CD4-positive, alpha-beta T cell (primary cell): ENCODE data around the gene PDGFC. TPM values are rescaled to one million over a fixed set of nuclear protein-coding genes. Genes with fewer than 3 reads are reported as not detected.

ENCODE experiments used
- ATAC-seq: fragments of 200-7000 bp; cut with Tn5 transposase; one replicate; pipeline ENCODE4 v1.10.0; 2022; ENCODE audit warnings: mild to moderate bottlenecking; ENCODE audit not compliant: poor library complexity
- CTCF ChIA-PET: fragments of 350-600 bp; sonication (Branson Sonifier 250); formaldehyde crosslinking; loops from one replicate; lab custom pipeline; 2021; ENCODE audit warnings: antibody characterized with exemption, inconsistent platforms; lab: Charles Lee
- POLR2A ChIA-PET: fragments of 350-600 bp; sonication (Branson Sonifier 250); formaldehyde crosslinking; loops from one replicate; lab custom pipeline; 2021; ENCODE audit warnings: antibody characterized with exemption, inconsistent platforms; lab: Charles Lee
- DNase-seq, 14 experiments: peaks; one replicate each; pipeline ENCODE4 v3.0.0-alpha.2; 2013 to 2020; ENCODE audit warnings: mixed read lengths in 2 of 14
- H3K27ac ChIP-seq, 2 donors: one replicate each; pipeline versions ENCODE4 v1.5.1 to v1.7.0; 2013; ENCODE audit warnings: low read length in 2 of 2, low read depth in 1 of 2, mild to moderate bottlenecking in 1 of 2
- H3K27me3 ChIP-seq, 2 experiments: 1 replicate in 1 of 2; 2 replicates in 1 of 2; pipeline versions ENCODE4 v1.6.1 to v1.7.0; 2013; ENCODE audit warnings: low read length in 2 of 2, control low read depth in 1 of 2, mild to moderate bottlenecking in 1 of 2, moderate library complexity in 1 of 2; ENCODE audit not compliant: insufficient read depth in 2 of 2, control insufficient read depth in 1 of 2
- H3K36me3 ChIP-seq: one replicate; pipeline ENCODE4 v1.6.1; 2013; ENCODE audit warnings: low read length, control low read depth; ENCODE audit not compliant: insufficient read depth
- H3K4me1 ChIP-seq: one replicate; pipeline ENCODE4 v1.6.1; 2013; ENCODE audit warnings: low read length, control low read depth; ENCODE audit not compliant: insufficient read depth
- H3K4me3 ChIP-seq: one replicate; pipeline ENCODE4 v1.5.1; 2013; ENCODE audit warnings: mild to moderate bottlenecking, low read length, moderate library complexity
- H3K9me3 ChIP-seq, 2 experiments: 1 replicate in 1 of 2; 2 replicates in 1 of 2; pipeline versions ENCODE4 v1.6.1 to v1.7.0; 2013; ENCODE audit warnings: low read length in 2 of 2, mild to moderate bottlenecking in 2 of 2, control low read depth in 1 of 2, moderate library complexity in 1 of 2; ENCODE audit not compliant: control insufficient read depth in 1 of 2, insufficient read depth in 1 of 2
- H3K27ac Mint-ChIP-seq: one replicate; pipeline ENCODE4 v1.8.0; 2020; ENCODE audit warnings: mixed read lengths
- H3K27me3 Mint-ChIP-seq: one replicate; pipeline ENCODE4 v1.8.0; 2021; ENCODE audit warnings: mixed read lengths
- H3K36me3 Mint-ChIP-seq: one replicate; pipeline ENCODE4 v1.8.0; 2021; ENCODE audit warnings: low read depth, mixed read lengths
- H3K4me1 Mint-ChIP-seq: one replicate; pipeline ENCODE4 v1.8.0; 2021; ENCODE audit warnings: low read depth, mixed read lengths
- H3K4me3 Mint-ChIP-seq: one replicate; pipeline ENCODE4 v1.8.0; 2020; ENCODE audit warnings: mild to moderate bottlenecking, mixed read lengths
- H3K9me3 Mint-ChIP-seq: one replicate; pipeline ENCODE4 v1.8.0; 2020; ENCODE audit warnings: mixed read lengths
- CTCF ChIP-seq: fragments of 200-600 bp; IDR thresholded peaks from one replicate; pipeline ENCODE4 v1.8.0; 2022; ENCODE audit warnings: antibody characterized with exemption, mild to moderate bottlenecking
- intact Hi-C, 2 experiments: fragments of 100-400 bp; cut with DNase I in 1 of 2; cut with micrococcal nuclease in 1 of 2; formaldehyde crosslinking; loops; one replicate each; pipeline versions ENCODE4 v1.15.1 to v1.9.0; 2023 to 2025; cut with DNase I, micrococcal nuclease
- total RNA-seq, 174 experiments: library from RNA in 2 of 174; stranded (reverse) in 2 of 174; gene quantifications; one replicate each; pipeline ENCODE4 v1.2.3 and lab custom pipeline; 2021 to 2026

Gene PDGFC
- total RNA-seq, 2 experiments from 2014 or later, result not detected

GRCh38 chr4:156751486-156751885 is 220.1 kb downstream of the PDGFC start:
- Mint-ChIP-seq H3K9me3 (peaks cover 3% of the 10 kb centered on the region), H3K27ac (no peak overlapping the region), H3K4me1 (no peaks in the 10 kb centered on the region), H3K36me3 (no peaks in the 10 kb centered on the region), H3K4me3 (no peak overlapping the region), H3K27me3 (no peaks in the 10 kb centered on the region)
- POLR2A ChIA-PET, result no interaction called here
- H3K27ac ChIP-seq, result no peak overlapping the region
- H3K36me3 ChIP-seq, result no peaks in the 10 kb centered on the region
- DNase-seq (no peak), ATAC-seq (no peak)
- no peaks in the 10 kb centered on the region for H3K9me3 ChIP-seq
- no peaks in the 10 kb centered on the region for H3K4me1 ChIP-seq
- H3K4me3 ChIP-seq, result no peak overlapping the region
- H3K27me3 ChIP-seq, result no peaks in the 10 kb centered on the region
- no peak for TF ChIP-seq CTCF
- CTCF ChIA-PET, result no interaction called here
- intact Hi-C loops, result no loop called here

GRCh38 chr4:156749426-156750403 is 221.9 kb downstream of the PDGFC start:
- H3K4me1 ChIP-seq, result no peaks in the 10 kb centered on the region
- H3K9me3 ChIP-seq, result no peaks in the 10 kb centered on the region
- H3K4me3 Mint-ChIP-seq, result no peak overlapping the region
- intact Hi-C loops, result no loop called here
- DNase-seq, result no peak
- no peak overlapping the region for H3K27ac ChIP-seq
- no peaks in the 10 kb centered on the region for H3K27me3 Mint-ChIP-seq
- no peaks in the 10 kb centered on the region for H3K36me3 ChIP-seq
- H3K4me3 ChIP-seq, result no peak overlapping the region
- H3K36me3 Mint-ChIP-seq, result no peaks in the 10 kb centered on the region
- POLR2A ChIA-PET, result no interaction called here
- no peak for TF ChIP-seq CTCF
- no peaks in the 10 kb centered on the region for H3K9me3 Mint-ChIP-seq
- H3K27me3 ChIP-seq, result no peaks in the 10 kb centered on the region
- no peak for ATAC-seq
- H3K27ac Mint-ChIP-seq, result no peak overlapping the region
- no peaks in the 10 kb centered on the region for H3K4me1 Mint-ChIP-seq
- CTCF ChIA-PET, result interaction anchor here (1.2 kb wide), 1 partner anchor 20 kb away, joined by 3 read pairs; no protein-coding TSS in a partner anchor

GRCh38 chr4:156746111-156746510 is 225.5 kb downstream of the PDGFC start:
- intact Hi-C loops, result no loop called here
- no peaks in the 10 kb centered on the region for H3K27me3 Mint-ChIP-seq
- no peaks in the 10 kb centered on the region for H3K9me3 ChIP-seq
- H3K36me3 Mint-ChIP-seq, result no peaks in the 10 kb centered on the region
- no peaks in the 10 kb centered on the region for H3K27me3 ChIP-seq
- H3K27ac Mint-ChIP-seq, result no peak overlapping the region
- no peak overlapping the region for H3K4me3 Mint-ChIP-seq
- ChIA-PET POLR2A (no interaction called here), CTCF (no interaction called here)
- no peak for ATAC-seq
- no peak overlapping the region for H3K4me3 ChIP-seq
- no peak for DNase-seq
- H3K9me3 Mint-ChIP-seq, result peaks cover 5% of the 10 kb centered on the region
- no peaks in the 10 kb centered on the region for H3K4me1 ChIP-seq
- H3K4me1 Mint-ChIP-seq, result no peaks in the 10 kb centered on the region
- TF ChIP-seq CTCF, result no peak
- no peaks in the 10 kb centered on the region for H3K36me3 ChIP-seq
- H3K27ac ChIP-seq, result no peak overlapping the region
